Duodenal mucosa (tissue), 2 donors: ENCODE results near the gene TANGO6.

Source experiments
- H3K27ac ChIP-seq: one replicate; pipeline ENCODE4 v1.7.0; 2013; ENCODE audit warnings: low read depth, low read length
- H3K27me3 ChIP-seq, 2 donors: one replicate each; pipeline ENCODE4 v1.7.0; 2013; ENCODE audit warnings: low read length in 2 of 2, control low read depth in 1 of 2; ENCODE audit not compliant: insufficient read depth in 2 of 2, control insufficient read depth in 1 of 2
- H3K36me3 ChIP-seq, 2 donors: one replicate each; pipeline ENCODE4 v1.7.0; 2013; ENCODE audit warnings: low read length in 2 of 2, control low read depth in 1 of 2; ENCODE audit not compliant: insufficient read depth in 2 of 2, control insufficient read depth in 1 of 2
- H3K4me1 ChIP-seq, 2 donors: one replicate each; pipeline ENCODE4 v1.7.0; 2013; ENCODE audit warnings: low read length in 2 of 2, control low read depth in 1 of 2; ENCODE audit not compliant: insufficient read depth in 2 of 2, control insufficient read depth in 1 of 2
- H3K4me3 ChIP-seq, 2 donors: one replicate each; pipeline ENCODE4 v1.7.0; 2013; ENCODE audit warnings: low read length in 2 of 2, low read depth in 1 of 2
- H3K9ac ChIP-seq, 2 donors: one replicate each; pipeline ENCODE4 v1.7.0; 2013; ENCODE audit warnings: low read length in 2 of 2, low read depth in 1 of 2
- H3K9me3 ChIP-seq, 2 donors: one replicate each; pipeline ENCODE4 v1.7.0; 2013; ENCODE audit warnings: low read length in 2 of 2, control low read depth in 1 of 2; ENCODE audit not compliant: control insufficient read depth in 1 of 2

Gene TANGO6

DNA sequence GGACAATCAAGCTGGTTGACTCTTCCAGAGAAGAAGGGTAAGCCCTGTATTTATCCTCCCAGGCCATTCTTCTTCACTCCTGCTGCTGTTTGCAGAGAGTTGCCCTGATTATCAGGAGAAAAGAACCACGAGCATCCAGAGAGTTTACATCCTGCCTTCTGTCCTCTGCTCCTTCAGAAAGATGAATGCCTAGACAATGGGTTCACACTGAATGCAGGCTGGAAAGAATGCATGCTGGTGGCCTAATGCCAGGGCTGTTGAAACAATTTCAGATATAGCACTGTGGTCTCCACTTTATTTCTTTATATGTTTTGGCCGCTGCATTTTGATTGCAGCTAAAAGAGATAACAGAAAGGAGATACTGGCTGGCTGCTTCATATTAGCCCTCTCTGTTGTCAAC is 241.0 kb downstream of the TANGO6 start:
- Histone ChIP-seq H3K4me3 (no peak overlapping the region), H3K9me3 (no peaks in the 10 kb centered on the region), H3K27me3 (no peaks in the 10 kb centered on the region), H3K4me1 (peaks cover 6% of the 10 kb centered on the region in 2 donors), H3K27ac (no peak overlapping the region), H3K9ac (no peak overlapping the region), H3K36me3 (peaks cover 0 to 5% of the 10 kb centered on the region in 2 donors)

DNA sequence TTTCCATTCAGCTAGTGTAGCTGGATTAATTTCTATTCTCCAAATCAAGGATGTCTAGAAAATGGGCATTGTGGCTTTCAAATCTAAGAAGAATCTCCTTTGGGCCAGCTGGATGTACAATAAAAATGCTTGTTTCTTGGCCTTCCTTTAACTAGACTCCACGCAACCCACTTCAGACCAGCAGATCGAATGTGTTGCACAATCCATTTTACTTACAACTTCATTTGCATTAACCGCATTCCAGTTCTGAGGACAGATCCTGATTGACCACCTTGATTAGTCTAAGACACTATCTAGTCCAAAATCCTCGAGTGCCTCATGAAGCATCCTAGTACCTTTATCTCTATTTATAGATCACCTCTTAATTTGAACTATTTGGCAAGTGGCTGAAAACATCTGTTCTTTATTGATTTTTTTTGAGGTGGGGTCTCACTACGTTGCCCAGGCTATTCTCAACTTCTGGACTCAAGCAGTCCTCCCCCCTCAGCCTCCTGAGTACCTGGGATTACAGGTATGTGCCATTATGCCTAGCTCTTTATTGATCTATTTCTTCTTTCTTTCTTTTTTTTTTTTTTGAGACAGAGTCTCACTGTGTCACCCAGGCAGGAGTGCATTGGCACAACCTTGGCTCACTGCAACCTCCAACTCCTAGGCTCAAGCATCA is 241.8 kb downstream of the TANGO6 start:
- Histone ChIP-seq H3K4me1 (peaks cover 13 to 15% of the 10 kb centered on the region in 2 donors), H3K9me3 (no peaks in the 10 kb centered on the region), H3K27me3 (no peaks in the 10 kb centered on the region), H3K4me3 (no peak overlapping the region), H3K9ac (no peak overlapping the region), H3K27ac (no peak overlapping the region), H3K36me3 (peaks cover 0 to 5% of the 10 kb centered on the region in 2 donors)

DNA sequence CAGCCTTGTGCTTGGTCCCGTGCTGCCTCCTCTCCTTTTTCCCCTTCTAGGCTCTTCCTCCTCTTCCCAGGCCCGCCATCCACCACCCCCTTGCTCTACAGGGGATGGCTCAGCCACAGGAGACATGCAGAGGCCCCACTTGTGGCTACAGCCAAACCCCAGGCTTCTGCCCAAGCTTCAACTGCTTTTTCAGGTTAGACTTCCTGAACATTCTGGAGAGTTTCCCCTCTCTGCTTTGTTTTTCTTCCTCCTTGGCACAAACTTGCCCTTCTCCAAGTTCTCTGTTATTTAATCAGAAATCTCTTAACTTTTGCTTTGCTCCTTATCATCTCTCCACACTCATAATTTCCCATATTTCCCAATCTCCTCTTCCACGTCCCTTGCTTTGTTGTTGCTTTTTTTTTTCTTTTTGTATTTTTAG is 243.8 kb downstream of the TANGO6 start:
- Histone ChIP-seq H3K4me3 (no peak overlapping the region), H3K9me3 (no peaks in the 10 kb centered on the region), H3K9ac (no peak overlapping the region), H3K27me3 (no peaks in the 10 kb centered on the region), H3K4me1 (peaks cover 13 to 16% of the 10 kb centered on the region in 2 donors), H3K36me3 (peaks cover 0 to 5% of the 10 kb centered on the region in 2 donors), H3K27ac (no peak overlapping the region)

DNA sequence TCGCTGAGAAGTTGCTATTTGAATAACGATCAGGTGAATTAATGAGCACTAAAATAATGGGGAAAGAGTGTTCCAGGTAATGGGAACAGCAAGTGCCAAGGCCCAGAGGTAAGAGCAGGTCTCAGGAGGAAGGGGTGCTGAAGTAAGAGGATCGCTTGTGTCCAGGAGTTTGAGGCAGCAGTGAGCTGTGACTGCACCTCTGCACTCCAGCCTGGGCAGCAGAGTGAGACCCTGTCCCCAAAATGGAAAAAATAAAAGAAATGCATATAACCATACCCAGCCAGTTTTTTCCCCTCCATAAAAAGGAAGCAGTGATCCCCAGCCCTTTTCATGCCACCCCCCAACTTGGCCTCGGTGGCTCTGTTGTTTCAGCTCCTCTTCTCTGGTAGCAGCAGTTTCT is 245.4 kb downstream of the TANGO6 start:
- H3K27me3 ChIP-seq: no peaks in the 10 kb centered on the region
- H3K9ac ChIP-seq: no peak overlapping the region
- no peak overlapping the region for H3K27ac ChIP-seq
- H3K36me3 ChIP-seq: peaks cover 0 to 5% of the 10 kb centered on the region in 2 donors
- no peak overlapping the region for H3K4me3 ChIP-seq
- peaks cover 13 to 16% of the 10 kb centered on the region in 2 donors for H3K4me1 ChIP-seq
- H3K9me3 ChIP-seq: no peaks in the 10 kb centered on the region

DNA sequence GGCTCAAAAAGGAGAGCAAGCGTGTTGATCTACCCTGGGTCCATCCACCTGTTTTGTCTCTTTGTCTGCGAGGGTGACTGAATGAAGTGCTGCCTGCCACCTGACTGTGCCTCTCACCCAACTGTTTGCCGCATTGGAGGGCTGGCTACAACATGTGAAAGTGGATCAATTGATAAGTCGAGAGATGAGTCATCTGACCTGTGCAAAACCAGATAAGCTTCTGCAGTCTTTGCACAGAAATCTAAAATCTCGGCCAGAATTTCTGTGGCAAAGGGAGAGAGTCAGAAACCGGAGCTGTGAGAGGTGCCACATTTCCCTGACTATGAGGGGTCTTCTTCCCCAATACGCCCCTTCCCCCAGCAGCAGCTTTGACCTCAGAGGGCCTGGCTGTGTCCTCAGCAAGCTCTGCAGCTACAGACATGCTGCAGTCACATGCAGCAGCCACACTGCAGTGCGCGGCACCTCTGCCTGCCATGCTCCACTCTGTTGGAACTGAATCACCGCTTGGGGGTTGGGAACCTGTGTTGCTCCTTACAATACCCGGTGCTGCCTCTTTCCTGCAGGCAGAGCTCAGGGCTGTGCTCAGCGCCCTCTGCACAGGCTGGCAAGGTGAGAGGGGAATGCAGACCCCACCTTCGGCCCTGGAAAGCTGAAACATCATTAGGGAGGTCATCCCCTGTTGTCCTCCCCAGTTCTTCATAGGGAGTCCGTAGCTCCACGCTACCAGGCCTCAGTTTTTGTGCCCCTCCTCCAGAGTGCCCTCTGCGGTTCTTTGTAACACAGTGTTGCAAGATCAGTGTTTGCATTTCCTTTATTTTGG is 246.0 kb downstream of the TANGO6 start:
- Histone ChIP-seq H3K27ac (no peak overlapping the region), H3K4me1 (peaks cover 13 to 16% of the 10 kb centered on the region in 2 donors), H3K27me3 (no peaks in the 10 kb centered on the region), H3K4me3 (peak overlapping the region; percentile 28 to 33), H3K9ac (no peak overlapping the region), H3K36me3 (peaks cover 0 to 2% of the 10 kb centered on the region in 2 donors), H3K9me3 (no peaks in the 10 kb centered on the region)

DNA sequence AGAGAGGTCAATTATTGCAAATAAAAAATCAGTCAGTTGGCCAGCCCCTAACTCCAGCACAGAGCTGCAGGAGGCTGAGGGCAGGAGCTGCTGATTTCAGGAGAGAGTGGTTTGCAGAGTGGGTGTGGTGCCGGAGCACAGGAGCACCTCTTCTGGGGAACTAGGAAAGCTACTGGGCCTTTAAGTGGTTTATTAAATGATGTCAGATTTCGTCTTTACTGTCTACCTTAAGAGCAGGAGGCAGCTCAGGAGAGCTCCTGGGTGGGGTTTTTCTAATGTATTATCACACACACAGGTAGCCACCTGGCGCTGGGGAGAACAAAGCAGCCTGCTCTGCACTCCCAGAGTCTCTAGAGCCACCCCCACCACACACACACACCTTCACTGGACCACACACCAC is 250.6 kb downstream of the TANGO6 start:
- H3K27ac ChIP-seq: no peak overlapping the region
- H3K36me3 ChIP-seq: no peaks in the 10 kb centered on the region
- H3K27me3 ChIP-seq: no peaks in the 10 kb centered on the region
- peaks cover 10 to 12% of the 10 kb centered on the region in 2 donors for H3K4me1 ChIP-seq
- no peaks in the 10 kb centered on the region for H3K9me3 ChIP-seq
- H3K9ac ChIP-seq: no peak overlapping the region
- no peak overlapping the region for H3K4me3 ChIP-seq

DNA sequence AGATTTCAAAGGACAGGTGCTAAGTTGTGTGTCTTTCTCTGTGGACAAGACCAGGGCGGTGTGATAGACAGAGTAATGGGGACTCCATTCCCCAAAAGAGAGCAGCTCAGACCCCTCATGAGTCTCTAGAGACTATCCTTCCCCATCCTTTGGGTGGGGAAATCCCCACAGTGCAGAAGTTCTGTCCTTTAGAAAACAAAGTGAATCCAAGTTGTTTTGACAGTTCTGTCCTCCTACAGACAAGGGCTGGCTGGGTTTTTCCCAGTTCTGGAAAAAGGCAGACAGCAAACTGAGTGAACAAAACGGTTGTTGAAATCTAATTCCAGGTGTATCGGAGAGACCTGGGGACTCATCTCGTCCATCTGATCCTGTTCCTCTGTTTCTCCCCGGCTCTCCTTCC is 251.2 kb downstream of the TANGO6 start:
- H3K4me3 ChIP-seq: no peak overlapping the region
- H3K9me3 ChIP-seq: no peaks in the 10 kb centered on the region
- no peaks in the 10 kb centered on the region for H3K36me3 ChIP-seq
- peaks cover 5 to 7% of the 10 kb centered on the region in 2 donors for H3K4me1 ChIP-seq
- H3K9ac ChIP-seq: no peak overlapping the region
- H3K27me3 ChIP-seq: no peaks in the 10 kb centered on the region
- H3K27ac ChIP-seq: no peak overlapping the region

DNA sequence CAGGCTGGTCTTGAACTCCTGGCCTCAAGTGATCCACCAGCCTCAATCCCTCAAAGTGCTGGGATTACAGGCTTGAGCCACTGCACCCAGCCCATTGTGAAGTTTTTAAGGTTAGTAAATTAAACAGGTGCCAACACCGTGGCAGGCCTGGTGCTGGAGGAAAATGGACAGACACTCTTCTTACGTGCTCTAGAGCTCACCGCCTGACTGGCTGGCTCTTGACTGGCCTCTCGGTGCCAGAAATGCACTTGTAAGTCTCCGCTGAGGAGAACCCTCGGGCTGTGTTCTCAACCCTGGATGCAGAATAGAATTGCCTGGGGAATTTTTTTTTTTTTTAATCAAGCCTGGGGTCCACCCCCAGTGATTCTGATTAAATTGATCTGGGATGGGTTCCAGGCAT is 251.9 kb downstream of the TANGO6 start:
- H3K27me3 ChIP-seq: no peaks in the 10 kb centered on the region
- H3K27ac ChIP-seq: no peak overlapping the region
- H3K9ac ChIP-seq: no peak overlapping the region
- no peaks in the 10 kb centered on the region for H3K36me3 ChIP-seq
- H3K4me3 ChIP-seq: no peak overlapping the region
- H3K4me1 ChIP-seq: peaks cover 0 to under 1% of the 10 kb centered on the region in 2 donors
- no peaks in the 10 kb centered on the region for H3K9me3 ChIP-seq

DNA sequence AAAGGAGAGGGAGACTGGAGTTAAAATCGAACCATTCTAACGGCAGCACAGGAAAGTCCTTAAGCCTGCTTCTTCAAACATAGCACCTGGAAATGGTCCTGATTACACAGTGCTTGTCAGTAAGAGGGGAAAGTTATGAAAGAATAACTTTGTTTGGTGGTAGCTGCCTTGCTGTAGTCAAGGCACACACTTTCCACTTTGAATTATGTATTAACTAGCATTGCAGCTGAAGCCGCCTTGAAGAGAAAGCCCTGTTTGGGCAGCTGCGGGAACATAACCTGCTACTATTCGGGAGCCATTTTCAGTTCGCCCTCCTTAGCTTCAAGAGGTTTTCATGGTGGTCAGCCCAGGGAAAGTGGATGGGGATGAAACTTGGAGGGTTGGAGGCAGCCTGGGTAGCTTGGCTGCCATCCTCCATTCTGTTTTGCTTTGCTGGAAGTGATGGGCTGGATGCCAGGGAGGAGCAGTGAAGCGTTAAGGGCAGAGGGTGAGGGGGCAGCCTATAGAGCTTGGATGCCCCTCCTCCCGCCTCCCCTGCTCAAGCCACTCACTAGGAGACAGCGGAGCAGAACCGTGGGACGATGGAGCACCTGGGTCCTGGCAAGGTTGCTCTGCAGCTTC is 256.9 kb downstream of the TANGO6 start:
- Histone ChIP-seq H3K9ac (no peak overlapping the region), H3K27ac (no peak overlapping the region), H3K27me3 (peaks cover 0 to under 1% of the 10 kb centered on the region in 2 donors), H3K36me3 (no peaks in the 10 kb centered on the region), H3K9me3 (no peaks in the 10 kb centered on the region), H3K4me3 (no peak overlapping the region), H3K4me1 (peaks cover 0 to under 1% of the 10 kb centered on the region in 2 donors)
